NCI-H2227 treated with DMSO at 0.1 percent for 48 hours (cell line): ENCODE results near the gene C15orf40.
"Not testable (repeated sequence)": the region's sequence is repeated elsewhere in the genome, so short reads cannot be mapped to it uniquely, and the experiment has no call there.

ENCODE experiments used
- DNase-seq: peaks from one replicate; lab custom pipeline; 2025; lab: John Stamatoyannopoulos, UW

C15orf40 gene

GRCh38 chr15:82951472-82952157, 59.8 kb downstream of the C15orf40 start:
- no peak for DNase-seq

- no peak for DNase-seq
These were observed 60.6 kb downstream of the C15orf40 start for GRCh38 chr15:82950746-82951370.

- DNase-seq: no peak
These were observed 61.1 kb downstream of the C15orf40 start for GRCh38 chr15:82950295-82950694.

- no peak for DNase-seq
These were observed 65.2 kb downstream of the C15orf40 start for GRCh38 chr15:82946155-82946701.

- DNase-seq: no peak
These were observed 66.1 kb downstream of the C15orf40 start for GRCh38 chr15:82945326-82945725.

GRCh38 chr15:82944821-82945220, 66.6 kb downstream of the C15orf40 start:
- DNase-seq: no peak

GRCh38 chr15:82944056-82944455, 67.4 kb downstream of the C15orf40 start:
- DNase-seq: no peak

- no peak for DNase-seq
These were observed 68.3 kb downstream of the C15orf40 start for GRCh38 chr15:82943176-82943575.

GRCh38 chr15:82942691-82943090, 68.7 kb downstream of the C15orf40 start:
- DNase-seq: no peak

GRCh38 chr15:82939678-82940077, 71.8 kb downstream of the C15orf40 start:
- not testable (repeated sequence) for DNase-seq
